HEK293T (cell line): ENCODE measurements around the gene TJP3.

Experiments
- ARNT ChIP-seq: fragments of 450-650 bp; IDR thresholded peaks from 2 replicates; pipeline ENCODE4 v1.6.1; 2017; ENCODE audit warnings: mild to moderate bottlenecking
- BHLHE40 ChIP-seq: fragments of 450-650 bp; IDR thresholded peaks from 2 replicates; pipeline ENCODE4 v1.6.1; 2016; ENCODE audit warnings: mild to moderate bottlenecking, moderate library complexity, borderline replicate concordance
- ELF4 ChIP-seq: fragments of 450-650 bp; IDR thresholded peaks from 2 replicates; pipeline ENCODE4 v1.6.1; 2017; ENCODE audit warnings: antibody characterized with exemption
- TF ChIP-seq, protein P1 (sequence below): fragments of 450-650 bp; IDR thresholded peaks from 2 replicates; pipeline ENCODE4 v1.6.1; 2016

DNA sequence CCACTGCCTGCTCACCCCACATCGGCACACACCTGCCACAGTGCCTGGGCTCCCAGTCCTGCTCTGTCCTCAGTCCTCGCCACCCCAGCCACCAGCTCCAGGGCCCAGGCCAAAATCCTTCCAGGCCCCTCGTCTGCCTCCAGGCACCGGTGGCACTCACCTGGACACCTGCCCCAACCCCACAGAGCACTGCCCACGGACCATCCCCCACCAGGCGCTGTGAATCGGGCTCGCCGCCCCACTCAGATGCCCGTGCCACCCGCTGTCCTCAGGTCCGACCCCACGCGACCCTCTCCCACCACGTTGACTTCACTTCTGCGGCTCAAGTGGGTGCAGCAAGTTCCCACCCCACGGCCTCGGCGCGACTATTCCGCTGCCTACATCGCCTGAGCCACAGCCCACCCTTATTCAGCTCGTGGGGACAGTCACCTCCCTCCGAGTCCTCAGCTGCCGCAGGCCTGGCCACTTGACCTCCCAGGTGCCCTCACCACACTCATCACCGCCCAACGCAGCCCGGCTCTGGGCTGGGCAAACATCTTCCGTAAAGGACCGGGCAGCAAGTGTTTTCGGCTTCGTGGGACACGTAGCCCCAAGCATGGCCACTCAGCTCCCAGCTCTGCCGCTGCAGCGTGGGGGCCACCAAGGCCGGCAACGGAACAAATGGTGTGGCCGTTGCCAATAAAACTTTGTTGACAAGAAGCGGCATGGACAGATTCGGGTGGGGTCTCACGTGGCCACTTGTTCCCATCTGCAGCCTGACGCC, 13.6 kb upstream of the TJP3 start:
- TF ChIP-seq BHLHE40, result no peak
- no peak for TF ChIP-seq ARNT
- TF ChIP-seq, protein P1, sequence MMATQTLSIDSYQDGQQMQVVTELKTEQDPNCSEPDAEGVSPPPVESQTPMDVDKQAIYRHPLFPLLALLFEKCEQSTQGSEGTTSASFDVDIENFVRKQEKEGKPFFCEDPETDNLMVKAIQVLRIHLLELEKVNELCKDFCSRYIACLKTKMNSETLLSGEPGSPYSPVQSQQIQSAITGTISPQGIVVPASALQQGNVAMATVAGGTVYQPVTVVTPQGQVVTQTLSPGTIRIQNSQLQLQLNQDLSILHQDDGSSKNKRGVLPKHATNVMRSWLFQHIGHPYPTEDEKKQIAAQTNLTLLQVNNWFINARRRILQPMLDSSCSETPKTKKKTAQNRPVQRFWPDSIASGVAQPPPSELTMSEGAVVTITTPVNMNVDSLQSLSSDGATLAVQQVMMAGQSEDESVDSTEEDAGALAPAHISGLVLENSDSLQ, result no peak
- TF ChIP-seq ELF4, result no peak
